ENCODE results near the gene UGT2A3.
A peak's percentile ranks its signal among the peaks of the same experiment; 100 is the strongest.
"Not testable (repeated sequence)": the region's sequence is repeated elsewhere in the genome, so short reads cannot be mapped to it uniquely, and the experiment has no call there.

The UGT2A3 gene

DNA sequence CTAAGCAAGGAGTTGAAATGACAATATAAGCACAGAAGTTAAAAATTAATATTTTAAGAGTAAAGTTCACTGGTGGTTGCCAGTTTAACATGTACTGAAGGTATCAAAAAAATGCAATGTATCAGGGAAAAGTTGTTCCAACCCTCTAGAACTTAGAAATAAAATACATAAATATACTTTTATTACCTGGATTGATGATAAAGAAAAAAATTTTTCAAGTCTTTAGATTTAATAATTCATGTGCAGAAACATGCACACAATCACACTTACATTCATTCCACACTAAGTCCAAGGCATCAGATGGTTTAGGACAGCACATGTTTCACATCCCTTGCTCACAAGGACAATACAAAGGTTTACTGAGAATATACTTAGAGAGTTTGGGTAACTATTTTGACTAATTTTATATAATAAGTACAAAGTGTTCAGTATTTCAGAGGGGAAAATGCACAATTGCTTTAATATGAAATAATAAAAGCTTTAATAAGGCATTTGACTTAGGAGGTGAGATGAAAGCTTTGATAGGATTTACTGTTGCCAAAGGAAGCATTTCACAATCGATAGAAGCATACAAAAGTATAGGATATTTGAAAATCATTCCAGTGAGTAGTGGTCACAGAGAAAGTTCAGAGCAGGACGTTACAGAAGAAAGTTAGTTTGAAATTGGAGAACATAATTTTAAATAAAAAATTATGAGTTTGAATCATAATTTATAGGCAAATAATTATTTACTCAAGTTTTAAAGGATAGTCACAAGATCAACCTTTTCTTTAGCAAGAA lies 392 bp upstream of the UGT2A3 start:
- no peak overlapping the region for H3K4me3 ChIP-seq (ENCODE audit: low read length)
- no peaks in the 10 kb centered on the region for H3K27me3 ChIP-seq (ENCODE audit: control insufficient read depth, insufficient read depth, low read length)
- no peak overlapping the region for H3K9ac ChIP-seq (ENCODE audit: low read length)
- no peaks in the 10 kb centered on the region for H3K36me3 ChIP-seq (ENCODE audit: control insufficient read depth, insufficient read depth, low read length)
- no peak overlapping the region for H3K27ac ChIP-seq (ENCODE audit: low read depth, low read length)
- H3K4me1 ChIP-seq (ENCODE audit: control insufficient read depth, insufficient read depth, low read length): no peaks in the 10 kb centered on the region

DNA sequence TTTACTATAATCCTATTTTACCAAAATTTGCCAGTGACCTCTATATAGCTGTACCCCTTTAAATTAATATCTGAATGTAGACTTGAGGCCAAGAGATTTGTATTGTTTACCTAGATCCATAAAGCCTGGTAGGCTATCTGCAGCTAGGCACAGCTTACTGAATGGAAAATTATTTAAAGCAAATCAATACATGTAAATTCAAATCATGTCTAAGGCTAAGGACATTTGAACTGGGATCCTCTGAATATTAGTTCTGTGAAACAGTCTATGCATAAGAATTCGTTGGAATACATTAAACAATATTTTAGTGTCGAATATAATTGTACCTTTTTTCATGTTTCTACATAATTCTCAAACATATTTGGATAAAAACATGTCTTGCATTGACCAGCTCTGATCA lies 1.6 kb downstream of the UGT2A3 start:
- Histone ChIP-seq H3K4me3 (ENCODE audit: low read length) (no peak overlapping the region), H3K4me1 (ENCODE audit: control insufficient read depth, insufficient read depth, low read length) (no peaks in the 10 kb centered on the region), H3K27me3 (ENCODE audit: control insufficient read depth, insufficient read depth, low read length) (no peaks in the 10 kb centered on the region), H3K9ac (ENCODE audit: low read length) (no peak overlapping the region), H3K36me3 (ENCODE audit: control insufficient read depth, insufficient read depth, low read length) (no peaks in the 10 kb centered on the region), H3K27ac (ENCODE audit: low read depth, low read length) (no peak overlapping the region)

DNA sequence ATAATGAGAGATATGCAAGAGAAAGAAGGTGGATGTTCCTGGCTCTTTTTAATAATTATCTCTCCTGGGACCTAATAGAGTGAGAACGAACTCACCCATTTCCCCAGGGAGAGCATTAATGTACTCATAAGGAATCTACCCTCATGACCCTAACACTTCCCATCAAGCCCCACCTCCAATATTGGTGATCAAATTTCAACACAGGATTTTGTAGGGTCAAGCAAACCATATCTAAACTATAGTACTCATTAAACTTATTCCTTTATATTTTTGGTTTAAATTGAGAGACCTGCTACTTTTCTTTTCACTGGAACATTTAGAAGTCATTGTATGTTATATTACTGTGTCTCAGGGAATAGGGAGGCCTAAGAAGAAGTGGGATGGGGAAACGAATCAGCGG lies 2.6 kb downstream of the UGT2A3 start:
- Histone ChIP-seq H3K4me1 (ENCODE audit: control insufficient read depth, insufficient read depth, low read length) (no peaks in the 10 kb centered on the region), H3K27me3 (ENCODE audit: control insufficient read depth, insufficient read depth, low read length) (no peaks in the 10 kb centered on the region), H3K4me3 (ENCODE audit: low read length) (peak overlapping the region; percentile 25), H3K9ac (ENCODE audit: low read length) (no peak overlapping the region), H3K36me3 (ENCODE audit: control insufficient read depth, insufficient read depth, low read length) (no peaks in the 10 kb centered on the region), H3K27ac (ENCODE audit: low read depth, low read length) (no peak overlapping the region)

DNA sequence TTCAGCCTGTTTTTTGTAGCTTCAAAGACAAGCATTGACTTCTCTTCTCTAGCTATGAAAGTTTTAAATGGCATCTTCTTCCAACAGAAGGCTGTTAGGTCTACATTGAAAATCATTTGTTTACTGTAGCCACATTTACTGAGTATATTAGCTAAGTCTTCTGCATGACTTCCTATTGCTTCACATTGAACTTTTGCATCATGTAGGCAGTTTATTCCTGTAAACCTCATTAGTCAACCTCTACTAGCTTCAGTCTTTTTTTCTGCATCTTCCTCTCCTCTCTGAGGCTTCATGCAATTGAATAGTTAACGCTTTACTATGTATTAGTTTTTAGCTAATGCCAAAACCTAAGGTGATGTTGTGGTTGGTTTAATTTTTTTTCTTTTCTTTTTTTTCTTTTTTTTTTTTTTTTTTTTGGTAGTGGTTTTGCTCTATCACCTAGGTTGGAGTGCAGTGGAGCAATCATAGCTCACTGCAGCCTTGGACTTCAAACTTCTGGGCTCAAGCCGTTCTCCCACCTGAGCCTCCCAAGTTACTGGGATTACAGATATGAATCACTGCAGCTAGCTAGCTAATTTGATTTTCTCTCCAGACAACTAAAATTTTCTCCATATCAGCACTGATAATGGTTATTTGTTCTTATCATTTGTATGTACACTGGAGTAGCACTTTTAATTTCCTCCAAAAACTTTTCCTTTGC lies 3.4 kb downstream of the UGT2A3 start:
- H3K4me1 ChIP-seq (ENCODE audit: control insufficient read depth, insufficient read depth, low read length): no peaks in the 10 kb centered on the region
- no peaks in the 10 kb centered on the region for H3K27me3 ChIP-seq (ENCODE audit: control insufficient read depth, insufficient read depth, low read length)
- H3K36me3 ChIP-seq (ENCODE audit: control insufficient read depth, insufficient read depth, low read length): no peaks in the 10 kb centered on the region
- peak overlapping the region; percentile 25 for H3K4me3 ChIP-seq (ENCODE audit: low read length)
- H3K9ac ChIP-seq (ENCODE audit: low read length): no peak overlapping the region
- no peak overlapping the region for H3K27ac ChIP-seq (ENCODE audit: low read depth, low read length)

DNA sequence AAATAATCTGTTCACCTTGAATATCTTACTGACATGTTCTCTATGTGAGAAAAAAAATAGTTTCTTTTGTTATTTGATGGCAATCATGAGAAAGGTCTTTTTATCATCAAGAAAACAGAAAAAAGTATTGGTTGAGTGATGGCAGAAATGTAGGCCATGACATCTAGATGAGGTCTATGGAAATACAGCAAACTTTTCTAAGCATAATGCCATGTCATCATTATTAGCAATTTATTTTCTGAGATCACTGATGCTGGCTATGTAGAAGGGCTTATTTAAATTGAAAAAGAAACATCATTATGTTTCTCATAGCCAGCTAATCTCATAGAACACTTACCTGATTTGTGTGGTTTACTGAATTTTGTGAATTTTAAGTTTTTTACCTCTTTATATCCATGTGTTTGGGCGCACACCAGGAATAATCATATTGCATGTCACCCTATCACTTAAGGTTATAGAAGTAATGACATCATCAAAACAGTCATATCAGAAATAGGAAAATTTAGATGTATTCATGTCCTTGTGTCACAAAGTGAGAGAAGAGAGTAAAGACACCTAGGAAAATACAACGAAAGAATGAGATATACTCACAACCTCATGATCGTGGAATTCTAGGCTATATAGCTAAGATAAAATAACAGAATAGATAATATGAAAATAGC lies 22.4 kb downstream of the UGT2A3 start:
- Histone ChIP-seq H3K9ac (ENCODE audit: low read length) (no peak overlapping the region), H3K27me3 (ENCODE audit: control insufficient read depth, insufficient read depth, low read length) (no peaks in the 10 kb centered on the region), H3K27ac (ENCODE audit: low read depth, low read length) (no peak overlapping the region), H3K4me1 (ENCODE audit: control insufficient read depth, insufficient read depth, low read length) (no peaks in the 10 kb centered on the region), H3K4me3 (ENCODE audit: low read length) (no peak overlapping the region), H3K36me3 (ENCODE audit: control insufficient read depth, insufficient read depth, low read length) (no peaks in the 10 kb centered on the region)

DNA sequence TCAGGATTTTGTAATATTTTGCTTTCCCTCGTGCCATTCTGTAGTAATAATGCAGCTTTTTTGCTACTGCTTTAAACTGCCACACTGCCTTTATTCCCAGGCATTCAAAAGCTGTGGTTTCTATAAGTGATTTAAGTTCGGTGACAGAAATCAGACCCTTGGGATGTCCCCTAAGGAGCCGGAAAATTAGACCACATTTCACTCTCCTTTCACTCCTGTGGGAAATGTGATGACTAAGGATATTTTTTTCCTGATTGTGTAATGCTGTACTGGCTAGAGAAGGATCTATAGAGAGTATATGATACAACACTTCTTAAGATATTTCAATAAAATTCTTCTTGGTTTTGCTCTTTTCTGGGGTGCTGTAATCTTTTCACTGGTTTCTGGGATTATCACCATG lies 24.4 kb downstream of the UGT2A3 start:
- H3K4me1 ChIP-seq (ENCODE audit: control insufficient read depth, insufficient read depth, low read length): no peaks in the 10 kb centered on the region
- H3K9ac ChIP-seq (ENCODE audit: low read length): no peak overlapping the region
- no peak overlapping the region for H3K27ac ChIP-seq (ENCODE audit: low read depth, low read length)
- no peaks in the 10 kb centered on the region for H3K36me3 ChIP-seq (ENCODE audit: control insufficient read depth, insufficient read depth, low read length)
- H3K4me3 ChIP-seq (ENCODE audit: low read length): no peak overlapping the region
- no peaks in the 10 kb centered on the region for H3K27me3 ChIP-seq (ENCODE audit: control insufficient read depth, insufficient read depth, low read length)

- not testable (repeated sequence) for H3K36me3 ChIP-seq (ENCODE audit: control insufficient read depth, insufficient read depth, low read length); H3K4me1 ChIP-seq (ENCODE audit: control insufficient read depth, insufficient read depth, low read length); H3K27me3 ChIP-seq (ENCODE audit: control insufficient read depth, insufficient read depth, low read length); H3K4me3 ChIP-seq (ENCODE audit: low read length); H3K27ac ChIP-seq (ENCODE audit: low read depth, low read length); H3K9ac ChIP-seq (ENCODE audit: low read length)
Observed at GRCh38 chr4:68922202-68922601, 29.4 kb downstream of the UGT2A3 start.

DNA sequence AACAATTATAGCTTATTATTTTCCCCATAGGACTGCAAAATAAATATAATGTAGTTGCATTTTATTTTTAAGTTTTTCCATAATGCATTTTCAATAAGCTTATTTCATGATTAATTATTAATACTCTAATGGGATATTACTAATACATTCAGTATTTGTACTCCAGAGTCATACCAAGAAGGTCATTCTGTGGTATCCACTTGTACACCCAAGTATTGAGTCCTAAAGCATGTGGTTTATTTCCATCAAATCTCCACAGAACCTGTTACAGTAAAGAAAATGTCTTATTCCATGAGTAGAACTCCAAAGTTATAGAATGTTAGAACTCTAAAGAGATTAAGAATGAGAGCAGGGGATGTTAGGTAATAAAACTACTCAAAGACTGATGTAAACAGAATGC lies 30.6 kb downstream of the UGT2A3 start:
- no peak overlapping the region for H3K4me3 ChIP-seq (ENCODE audit: low read length)
- H3K4me1 ChIP-seq (ENCODE audit: control insufficient read depth, insufficient read depth, low read length): no peaks in the 10 kb centered on the region
- H3K27me3 ChIP-seq (ENCODE audit: control insufficient read depth, insufficient read depth, low read length): no peaks in the 10 kb centered on the region
- H3K27ac ChIP-seq (ENCODE audit: low read depth, low read length): no peak overlapping the region
- no peaks in the 10 kb centered on the region for H3K36me3 ChIP-seq (ENCODE audit: control insufficient read depth, insufficient read depth, low read length)
- no peak overlapping the region for H3K9ac ChIP-seq (ENCODE audit: low read length)

GRCh38 chr4:68917016-68917415 lies 34.6 kb downstream of the UGT2A3 start:
- Histone ChIP-seq H3K36me3 (ENCODE audit: control insufficient read depth, insufficient read depth, low read length) (no peaks in the 10 kb centered on the region), H3K9ac (ENCODE audit: low read length) (no peak overlapping the region), H3K27ac (ENCODE audit: low read depth, low read length) (no peak overlapping the region), H3K4me1 (ENCODE audit: control insufficient read depth, insufficient read depth, low read length) (no peaks in the 10 kb centered on the region), H3K27me3 (ENCODE audit: control insufficient read depth, insufficient read depth, low read length) (no peaks in the 10 kb centered on the region), H3K4me3 (ENCODE audit: low read length) (no peak overlapping the region)

GRCh38 chr4:68912807-68913206 lies 38.8 kb downstream of the UGT2A3 start:
- Histone ChIP-seq H3K9ac (ENCODE audit: low read length) (no peak overlapping the region), H3K27me3 (ENCODE audit: control insufficient read depth, insufficient read depth, low read length) (no peaks in the 10 kb centered on the region), H3K27ac (ENCODE audit: low read depth, low read length) (no peak overlapping the region), H3K36me3 (ENCODE audit: control insufficient read depth, insufficient read depth, low read length) (no peaks in the 10 kb centered on the region), H3K4me3 (ENCODE audit: low read length) (no peak overlapping the region), H3K4me1 (ENCODE audit: control insufficient read depth, insufficient read depth, low read length) (no peaks in the 10 kb centered on the region)

DNA sequence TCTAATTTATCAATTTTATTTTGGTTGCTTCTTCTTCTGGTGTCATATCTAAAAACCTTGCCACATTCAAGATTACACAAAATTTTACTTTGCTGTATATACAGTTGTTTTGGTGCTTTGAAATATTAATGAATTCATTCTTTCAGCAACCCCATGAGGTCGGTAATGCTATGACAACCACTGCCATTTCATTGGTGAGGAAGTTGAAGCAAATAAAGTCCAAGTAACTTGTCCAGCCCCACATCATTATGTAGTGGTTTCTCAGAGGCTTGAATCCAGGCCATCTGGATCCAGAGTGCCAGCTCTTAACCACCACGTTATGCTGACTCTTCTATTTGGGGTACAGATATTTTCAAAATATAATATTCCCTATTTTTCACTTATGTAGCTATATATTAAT lies 42.2 kb downstream of the UGT2A3 start:
- Histone ChIP-seq H3K27me3 (ENCODE audit: control insufficient read depth, insufficient read depth, low read length) (no peaks in the 10 kb centered on the region), H3K36me3 (ENCODE audit: control insufficient read depth, insufficient read depth, low read length) (no peaks in the 10 kb centered on the region), H3K9ac (ENCODE audit: low read length) (no peak overlapping the region), H3K4me1 (ENCODE audit: control insufficient read depth, insufficient read depth, low read length) (peaks cover 2% of the 10 kb centered on the region), H3K4me3 (ENCODE audit: low read length) (no peak overlapping the region), H3K27ac (ENCODE audit: low read depth, low read length) (no peak overlapping the region)

DNA sequence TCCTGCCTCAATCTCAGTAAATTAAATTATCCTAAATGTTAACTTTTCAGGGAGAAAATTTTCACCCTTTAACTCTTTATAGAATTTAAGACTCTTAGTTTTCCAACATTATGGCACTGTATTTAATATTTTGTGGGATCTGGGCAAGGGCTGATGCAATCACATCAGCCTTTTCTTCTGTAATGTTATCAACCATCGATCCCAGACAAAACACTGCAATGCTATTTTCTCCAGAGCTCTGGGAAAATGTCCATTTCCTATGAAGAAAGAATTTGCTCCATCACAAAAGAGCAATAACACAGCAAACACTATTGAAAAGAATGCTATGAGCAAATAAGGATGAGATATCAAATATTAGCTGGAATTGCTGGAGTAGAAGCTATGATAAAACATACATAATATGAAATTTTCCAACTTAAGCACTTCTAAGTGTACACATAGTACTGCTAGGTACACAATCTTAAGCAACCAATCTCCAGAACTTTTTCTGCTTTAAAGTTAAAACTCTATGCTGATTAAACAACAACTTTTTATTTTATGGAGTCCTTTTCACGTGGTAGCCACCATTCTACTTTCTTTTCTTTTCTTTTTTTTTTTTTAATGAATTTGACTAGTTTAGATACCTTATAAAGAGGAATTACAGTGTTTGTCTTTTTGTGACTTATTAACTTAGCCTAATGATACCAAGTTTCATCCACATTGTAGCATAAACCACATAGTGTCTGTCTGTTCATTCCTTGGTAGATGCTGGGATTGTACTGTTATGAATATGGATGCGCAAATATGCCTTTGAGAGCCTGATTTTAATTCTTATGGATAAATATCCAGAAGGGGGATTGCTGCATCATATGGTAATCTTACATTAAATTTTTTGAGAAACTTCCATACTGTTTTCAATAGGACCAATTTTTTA lies 43.6 kb downstream of the UGT2A3 start:
- Histone ChIP-seq H3K36me3 (ENCODE audit: control insufficient read depth, insufficient read depth, low read length) (no peaks in the 10 kb centered on the region), H3K27me3 (ENCODE audit: control insufficient read depth, insufficient read depth, low read length) (no peaks in the 10 kb centered on the region), H3K4me1 (ENCODE audit: control insufficient read depth, insufficient read depth, low read length) (peaks cover 2% of the 10 kb centered on the region), H3K9ac (ENCODE audit: low read length) (no peak overlapping the region), H3K4me3 (ENCODE audit: low read length) (no peak overlapping the region), H3K27ac (ENCODE audit: low read depth, low read length) (no peak overlapping the region)

All from rectal smooth muscle tissue (tissue), 1 donor.